GM21737 (cell line): ENCODE results near the gene PBRM1.

Experiments used
- ATAC-seq: cut with Tn5 transposase; IDR thresholded peaks from one replicate; pipeline ENCODE4 v1.9.1; 2021; ENCODE audit warnings: mild to moderate bottlenecking, moderate library complexity; ENCODE audit not compliant: unreplicated experiment

The PBRM1 gene

DNA sequence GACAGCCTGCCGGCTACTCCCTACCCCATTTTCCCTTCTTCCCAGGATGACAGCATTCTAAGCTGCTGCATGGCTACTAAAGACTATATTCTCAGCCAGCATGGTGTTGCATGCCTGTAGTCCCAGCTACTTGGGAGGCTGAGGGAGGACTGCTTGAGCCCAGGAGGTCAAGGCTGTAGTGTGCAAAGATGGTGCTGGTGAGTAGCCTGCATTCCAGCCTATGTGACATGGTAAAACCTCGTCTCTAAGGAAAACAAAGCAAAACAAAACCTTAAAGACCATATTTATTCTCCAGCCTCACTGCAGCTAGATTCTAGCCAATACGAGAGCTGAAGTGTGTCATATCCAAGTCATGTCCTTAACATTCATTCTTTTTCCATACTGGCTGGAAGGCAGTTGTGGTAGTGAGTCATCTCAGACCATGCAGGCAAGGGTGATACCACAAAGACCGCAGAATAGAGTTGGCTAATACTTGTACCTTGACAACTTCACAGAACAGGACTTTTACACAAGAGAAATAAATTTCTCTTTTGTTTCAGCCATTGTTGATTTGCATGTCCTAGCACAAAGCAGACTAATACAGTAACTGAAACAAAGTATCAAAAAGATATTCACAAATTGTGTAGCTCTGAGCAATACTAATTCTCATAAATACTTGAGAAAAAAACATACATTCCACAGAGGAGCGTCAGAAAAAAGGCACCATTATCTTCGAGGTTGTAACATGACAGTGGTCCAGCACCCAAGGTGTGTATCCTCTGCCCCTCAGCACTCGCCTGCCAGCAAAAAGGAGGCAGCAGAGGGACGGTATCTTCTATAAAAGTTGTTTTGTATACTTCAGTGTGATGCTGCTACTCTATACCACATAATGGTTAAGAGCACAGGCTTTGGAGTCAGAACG, 14.8 kb downstream of the PBRM1 start:
- ATAC-seq = no peak

DNA sequence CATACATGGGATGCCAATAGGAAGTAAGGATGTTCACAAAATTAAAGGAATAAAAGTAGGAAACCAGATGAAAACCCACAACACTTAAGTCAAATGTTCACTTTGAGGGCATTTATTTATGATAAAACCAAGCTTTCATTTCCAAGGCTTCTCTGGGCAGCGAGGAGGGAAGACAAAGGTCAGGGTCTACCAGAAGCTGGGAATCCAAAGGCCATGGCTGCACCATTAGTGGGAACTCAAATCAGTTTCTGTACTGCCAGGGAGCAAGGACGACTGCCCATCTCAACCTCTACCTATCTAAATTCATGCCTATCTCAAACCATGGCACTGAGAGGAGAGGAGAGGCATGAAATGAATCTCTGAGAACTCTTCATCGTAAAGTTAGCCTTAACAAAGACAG, 22.6 kb downstream of the PBRM1 start:
- no peak for ATAC-seq

DNA sequence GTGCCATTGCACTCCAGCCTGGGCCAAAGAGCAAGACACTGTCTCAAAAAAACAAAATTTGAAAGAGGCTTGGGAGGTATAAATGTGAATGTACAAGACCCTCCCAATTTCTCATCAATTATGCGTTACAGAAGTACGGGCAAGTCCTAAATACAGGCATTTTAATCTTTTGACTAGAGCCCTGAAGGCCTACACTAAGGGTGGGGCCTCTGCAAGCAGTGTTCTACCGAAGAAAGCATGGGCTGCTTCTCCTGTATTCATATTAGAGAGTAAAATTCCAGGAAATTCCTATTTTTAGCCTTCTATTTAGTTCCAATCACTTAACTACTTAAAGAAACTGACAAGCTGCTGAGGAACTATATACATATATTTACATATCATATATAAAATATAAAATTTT, 25.7 kb downstream of the PBRM1 start:
- no peak for ATAC-seq

DNA sequence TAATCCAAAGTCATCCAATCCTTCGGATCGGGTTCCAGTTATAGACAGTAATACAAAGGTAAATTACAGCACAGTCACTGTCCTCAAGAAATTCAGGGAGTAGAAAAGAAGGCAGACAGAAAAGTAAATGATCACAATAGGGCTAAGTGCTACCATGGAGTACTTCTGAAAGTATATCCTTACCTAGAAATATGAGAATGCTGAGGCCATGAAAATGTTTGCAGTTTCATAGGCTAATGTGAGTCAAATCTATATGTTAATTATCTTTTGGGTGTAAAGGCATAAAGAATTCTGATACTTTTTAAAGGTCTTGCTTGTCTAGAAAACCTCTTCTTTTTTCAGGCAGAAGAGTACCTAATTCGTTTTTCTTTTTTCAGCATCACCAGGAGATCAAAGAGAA, 29.8 kb downstream of the PBRM1 start:
- no peak for ATAC-seq

DNA sequence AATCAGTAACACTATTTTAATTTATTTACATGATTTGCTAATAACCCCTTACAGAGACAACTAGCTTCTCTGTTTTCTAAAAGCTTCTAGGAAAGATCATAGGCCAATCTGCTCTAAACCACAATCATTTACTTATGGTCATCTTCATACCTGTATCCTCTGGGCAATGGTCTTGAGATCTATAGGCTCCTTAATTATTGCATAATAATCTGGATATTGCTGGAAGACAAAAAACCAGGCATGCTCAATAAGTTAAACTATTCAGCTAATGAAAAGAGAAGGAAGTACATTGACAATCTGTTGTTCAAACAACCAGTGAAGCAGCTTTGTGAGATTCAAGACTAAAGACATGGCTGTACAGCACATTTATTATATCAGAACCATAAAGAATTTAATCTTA, 34.1 kb downstream of the PBRM1 start:
- no peak for ATAC-seq

DNA sequence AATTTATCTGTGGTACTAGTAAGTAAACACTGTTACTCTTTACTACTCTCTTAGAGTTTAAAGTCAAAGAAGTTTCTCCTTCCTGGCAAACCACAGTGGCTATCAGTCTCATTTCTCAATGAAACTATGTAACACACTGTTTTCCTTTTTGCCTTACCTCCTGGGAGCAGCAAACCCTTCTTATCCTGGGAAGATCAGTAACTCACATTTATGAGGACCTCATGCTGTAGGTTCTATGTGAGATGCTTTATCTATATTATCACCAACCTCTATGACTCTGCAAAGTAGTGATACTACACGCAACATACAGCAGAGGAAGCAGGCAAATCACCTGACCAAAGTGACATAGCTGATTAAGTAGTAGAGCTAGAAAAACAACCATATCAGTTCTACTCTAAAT, 35.3 kb downstream of the PBRM1 start:
- no peak for ATAC-seq

DNA sequence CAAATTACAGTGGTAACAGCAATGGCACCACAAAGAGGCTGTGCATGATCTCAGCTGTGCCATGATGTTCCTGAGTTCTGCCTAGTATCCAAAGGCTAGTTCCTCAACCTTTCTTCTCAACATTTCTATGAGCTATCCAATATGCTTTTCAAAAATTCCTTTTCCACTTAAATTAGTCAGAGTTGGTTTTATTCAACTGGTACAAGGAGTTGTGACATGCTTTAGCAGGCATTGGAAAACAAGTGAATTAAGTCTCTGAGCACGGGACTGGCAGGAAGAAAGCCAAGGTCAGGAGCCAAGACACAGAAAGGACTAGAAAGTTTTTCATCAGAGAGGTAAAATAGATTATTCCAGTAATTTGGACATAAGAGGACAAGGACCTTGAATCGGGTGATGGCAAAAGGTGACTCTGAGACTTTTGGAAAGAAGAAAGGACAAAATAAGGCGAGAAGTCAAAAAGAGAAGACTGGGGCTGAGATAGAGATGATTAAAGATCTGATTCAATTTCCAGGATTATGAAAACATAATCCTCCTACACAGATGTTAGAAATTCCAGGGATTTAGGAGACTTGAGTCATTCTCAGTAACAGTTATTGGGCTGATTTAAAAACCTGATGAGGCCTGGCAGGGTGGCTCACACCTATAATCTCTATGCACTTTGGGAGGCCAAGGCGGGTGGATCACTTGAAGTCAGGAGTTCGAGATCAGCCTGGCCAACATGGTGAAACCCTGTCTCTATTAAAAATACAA, 36.1 kb downstream of the PBRM1 start:
- ATAC-seq = no peak

DNA sequence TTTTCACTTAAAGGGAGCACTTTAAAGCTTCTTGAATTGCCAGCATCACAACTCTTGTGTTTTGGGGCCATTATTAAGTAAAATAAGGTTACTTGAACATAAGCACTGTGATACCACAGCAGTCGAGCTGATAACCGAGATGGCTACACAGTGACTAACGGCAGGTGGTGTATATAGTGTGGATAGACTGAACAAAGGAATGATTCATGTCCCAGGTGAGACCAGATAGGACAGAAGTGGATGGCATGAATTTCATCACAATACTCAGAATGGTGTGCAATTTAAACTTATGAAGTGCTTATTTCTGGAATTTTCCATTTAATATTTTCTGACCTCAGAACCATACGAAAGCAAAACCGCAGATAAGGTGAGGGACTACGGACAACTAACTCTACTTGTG, 40.2 kb downstream of the PBRM1 start:
- no peak for ATAC-seq

DNA sequence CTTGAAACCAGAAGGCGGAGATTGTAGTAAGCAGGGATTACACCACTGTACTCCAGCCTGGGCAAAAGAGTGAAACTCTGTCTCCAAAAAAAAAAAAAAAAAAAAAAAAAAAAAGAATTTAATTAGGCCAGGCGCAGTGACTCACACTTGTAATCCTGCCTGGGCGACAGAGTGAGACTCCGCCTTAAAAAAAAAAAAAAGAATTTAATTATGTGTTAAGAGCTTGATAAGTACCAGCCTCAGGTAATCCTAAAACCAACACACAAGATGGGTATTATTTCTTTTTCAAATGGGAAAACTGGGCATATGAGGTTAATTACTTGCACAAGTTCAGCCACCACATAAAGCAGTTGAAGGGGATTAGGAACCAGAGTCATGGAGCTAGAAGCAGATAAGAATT, 49.0 kb downstream of the PBRM1 start:
- ATAC-seq = no peak

DNA sequence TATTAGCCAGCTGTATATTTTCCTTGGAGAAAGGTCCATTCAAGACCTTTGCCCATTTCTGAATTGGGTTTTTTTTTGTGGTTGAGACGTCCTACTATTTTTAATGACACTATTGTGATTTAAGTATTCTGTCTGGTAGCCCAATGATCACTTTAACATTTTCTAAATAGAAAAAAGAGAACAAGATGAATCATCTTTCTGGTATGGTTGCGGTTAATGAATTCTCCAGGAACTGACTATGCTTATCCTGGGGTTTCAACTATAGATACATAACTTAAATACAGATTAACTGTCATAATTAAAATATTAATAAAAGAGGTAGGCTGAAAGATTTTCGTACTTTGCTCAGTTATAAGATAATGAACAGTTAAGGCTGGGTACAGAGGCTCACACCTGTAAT, 51.9 kb downstream of the PBRM1 start:
- ATAC-seq = no peak

DNA sequence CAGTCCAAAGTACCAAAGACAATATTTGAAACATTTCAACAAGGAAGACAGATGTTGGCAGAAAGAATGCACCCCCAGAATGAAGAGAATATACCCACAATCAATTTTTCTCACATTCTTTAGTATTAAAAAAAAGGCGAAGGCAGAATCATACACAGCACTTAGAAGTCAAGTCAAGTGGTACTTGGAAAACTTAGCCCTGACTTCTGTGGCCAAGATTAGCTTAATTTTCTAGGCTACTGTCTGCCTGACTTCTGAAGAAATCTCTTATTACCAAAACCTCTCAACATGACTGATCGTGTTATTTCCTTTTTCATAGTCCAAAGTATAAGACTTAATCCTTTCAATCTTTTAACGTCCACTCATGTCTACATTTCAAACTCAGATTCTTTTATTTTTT, 60.7 kb downstream of the PBRM1 start:
- ATAC-seq = no peak

DNA sequence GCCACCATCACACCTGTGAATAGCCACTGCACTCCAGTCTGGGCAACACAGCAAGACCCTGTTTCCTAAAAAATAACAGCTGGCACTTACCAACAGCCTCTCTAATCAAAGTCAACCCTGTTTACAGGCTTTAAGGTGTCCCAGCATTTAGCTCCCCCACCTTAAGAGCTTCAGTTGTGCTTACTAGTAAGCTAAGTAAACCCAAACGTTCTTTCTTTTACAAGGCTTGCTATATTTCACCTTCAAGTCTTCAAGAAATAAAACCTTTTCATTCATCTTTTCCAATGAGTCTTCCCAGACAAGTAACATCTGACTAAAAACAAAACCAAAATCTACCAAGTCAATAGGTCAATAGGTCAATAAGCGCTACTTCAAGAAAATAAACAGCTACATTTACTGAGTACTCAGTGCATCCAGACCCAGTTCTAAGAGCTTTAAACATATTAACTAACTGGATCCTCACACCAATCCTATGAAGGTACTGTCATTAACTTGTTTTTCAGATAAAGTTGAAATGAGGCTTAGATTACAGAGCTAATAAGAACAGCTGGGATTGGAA, 62.4 kb downstream of the PBRM1 start:
- ATAC-seq = no peak

DNA sequence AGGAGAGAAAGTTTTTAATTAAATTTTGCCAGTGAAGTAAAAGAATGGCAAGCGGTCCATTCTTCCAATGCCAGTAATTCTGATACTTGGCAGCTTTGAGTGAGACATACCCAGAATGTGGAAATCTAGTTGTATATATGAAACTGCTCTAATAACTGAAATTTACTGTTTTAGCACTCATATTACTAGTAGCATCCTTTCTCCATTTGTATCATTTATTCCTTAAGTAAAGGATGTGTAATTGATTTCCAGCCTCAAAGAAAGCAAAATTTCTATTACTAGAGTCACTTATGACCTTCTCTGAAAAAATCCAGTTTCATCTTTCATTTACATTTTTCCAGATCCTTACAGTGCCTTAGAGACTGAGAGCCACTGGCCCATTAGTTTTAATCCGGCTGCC, 65.1 kb downstream of the PBRM1 start:
- ATAC-seq = no peak

DNA sequence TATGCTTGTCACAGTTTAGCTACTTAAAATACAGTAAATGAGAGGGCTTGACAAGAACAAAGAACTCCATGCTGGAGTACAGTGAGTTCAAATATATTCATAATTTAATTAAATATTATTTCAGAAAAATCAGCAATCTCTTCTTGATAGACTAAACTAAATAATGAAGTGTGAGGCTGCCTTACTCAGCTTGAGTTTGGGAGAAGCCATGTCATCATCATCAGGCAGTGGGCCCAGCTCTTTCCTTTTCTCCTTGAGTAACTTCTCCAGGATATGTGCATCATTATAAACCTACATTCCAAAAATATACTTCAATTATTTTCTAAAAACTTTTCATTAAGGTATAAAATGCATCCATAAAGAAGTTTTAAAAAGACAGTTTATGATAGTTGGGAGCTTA, 70.5 kb downstream of the PBRM1 start:
- no peak for ATAC-seq

DNA sequence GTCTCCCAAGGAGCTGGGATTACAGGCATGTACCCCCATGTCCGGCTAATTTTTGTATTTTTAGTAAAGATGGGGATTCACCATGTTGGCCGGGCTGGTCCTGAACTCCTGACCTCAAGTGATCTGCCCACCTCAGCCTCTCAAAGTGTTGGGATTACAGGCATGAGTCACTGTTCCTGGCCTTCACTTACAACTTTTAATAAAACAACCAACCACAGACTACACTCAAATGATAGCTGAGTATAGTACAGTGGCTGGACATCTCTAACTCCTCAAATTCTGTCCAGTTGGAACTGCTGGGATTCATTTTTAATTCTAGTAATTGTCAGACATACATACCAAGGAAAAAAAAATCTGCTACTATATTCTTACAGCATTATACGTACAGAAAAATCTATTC, 71.0 kb downstream of the PBRM1 start:
- no peak for ATAC-seq

DNA sequence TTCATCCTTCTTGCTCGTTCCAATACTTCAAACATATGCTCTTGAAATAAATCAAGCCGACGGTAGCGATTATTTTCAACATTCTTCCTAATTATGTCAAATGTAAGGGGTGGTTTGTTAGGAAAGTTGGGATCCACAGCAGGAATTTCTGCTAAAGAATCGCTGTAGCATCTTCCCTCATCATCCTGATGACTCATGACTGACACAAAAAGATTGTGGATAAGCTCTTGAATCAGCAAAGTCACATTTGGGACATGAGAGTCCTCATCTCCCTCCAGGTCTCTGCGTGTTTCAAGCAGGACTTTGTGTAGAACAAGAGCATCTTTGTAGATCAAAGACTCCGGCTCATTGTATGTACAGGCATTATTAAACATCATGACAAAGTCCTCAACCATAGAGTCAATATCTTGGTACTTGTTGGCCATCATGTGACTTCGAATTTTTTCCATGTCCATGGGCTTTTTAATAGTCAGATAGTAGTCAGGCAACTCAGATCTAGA, 76.3 kb downstream of the PBRM1 start:
- ATAC-seq = no peak

DNA sequence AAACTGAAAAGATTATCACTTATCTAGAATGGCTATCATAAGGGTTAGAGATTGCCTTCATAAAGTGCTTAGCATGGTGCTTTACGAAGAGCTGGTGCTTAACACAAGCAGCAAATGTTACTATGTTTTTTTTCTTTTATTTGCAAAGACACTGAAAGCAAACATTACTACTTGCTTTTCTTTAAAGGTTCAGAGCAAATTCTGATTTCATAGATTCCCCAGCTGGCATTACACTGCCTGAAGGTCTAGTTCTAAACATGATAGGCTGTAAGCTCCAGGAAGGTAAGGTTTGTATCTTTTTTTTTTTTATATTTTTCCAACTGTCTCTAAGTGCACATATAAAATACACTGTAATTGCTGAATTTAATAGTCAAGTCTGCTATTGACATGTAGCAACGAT, 77.4 kb downstream of the PBRM1 start:
- ATAC-seq = no peak

DNA sequence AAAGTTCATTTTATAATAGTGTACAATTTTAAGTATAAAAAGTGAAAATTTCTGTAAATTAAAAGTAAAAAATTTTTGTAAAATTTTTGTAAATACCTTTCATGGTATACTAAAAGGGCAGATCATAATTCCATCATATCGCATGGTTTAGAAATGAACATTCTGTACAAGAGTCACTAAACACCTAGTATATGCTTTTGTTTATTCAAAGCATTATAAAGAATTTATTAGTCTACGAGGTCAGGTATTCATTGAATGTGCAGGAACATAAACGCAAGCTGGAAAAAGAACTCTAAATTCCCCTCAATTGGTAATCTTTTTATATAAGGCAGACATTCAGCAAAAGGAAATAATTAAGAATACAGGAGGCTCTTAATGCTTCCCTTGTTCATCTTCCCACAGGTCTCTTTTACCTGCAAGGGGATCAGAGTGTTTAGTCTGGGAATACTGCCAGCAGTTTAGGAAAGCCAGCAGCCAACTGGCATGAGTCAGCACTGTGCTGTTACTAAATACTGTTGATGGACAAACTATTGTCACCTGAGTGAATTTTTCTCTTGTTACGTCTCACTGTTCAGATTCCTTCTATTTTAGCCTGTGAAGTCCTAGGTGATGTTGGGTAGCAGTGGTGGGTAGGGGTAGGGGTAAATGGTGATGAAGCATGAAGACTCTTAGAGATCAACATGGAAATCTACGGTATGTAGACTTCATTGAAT, 79.2 kb downstream of the PBRM1 start:
- ATAC-seq = no peak

DNA sequence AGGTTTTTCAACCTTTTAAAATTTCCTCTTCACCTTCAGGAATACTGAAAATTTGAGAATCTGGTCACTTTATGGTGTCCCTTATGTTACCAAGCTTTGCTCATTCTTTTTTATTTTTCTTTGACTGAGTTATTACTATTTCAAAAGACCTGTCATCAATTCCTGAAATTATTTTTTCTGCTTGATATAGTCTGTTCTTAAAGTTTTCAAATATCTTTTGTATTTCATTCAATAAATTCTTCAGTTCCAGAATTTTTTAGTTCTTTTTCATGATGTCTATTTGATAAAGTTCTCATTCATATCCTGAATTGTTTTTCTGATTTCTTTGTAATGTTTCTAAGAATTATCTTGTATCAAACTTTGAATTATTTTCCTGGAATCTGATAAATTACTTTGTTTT, 85.5 kb downstream of the PBRM1 start:
- ATAC-seq = no peak

DNA sequence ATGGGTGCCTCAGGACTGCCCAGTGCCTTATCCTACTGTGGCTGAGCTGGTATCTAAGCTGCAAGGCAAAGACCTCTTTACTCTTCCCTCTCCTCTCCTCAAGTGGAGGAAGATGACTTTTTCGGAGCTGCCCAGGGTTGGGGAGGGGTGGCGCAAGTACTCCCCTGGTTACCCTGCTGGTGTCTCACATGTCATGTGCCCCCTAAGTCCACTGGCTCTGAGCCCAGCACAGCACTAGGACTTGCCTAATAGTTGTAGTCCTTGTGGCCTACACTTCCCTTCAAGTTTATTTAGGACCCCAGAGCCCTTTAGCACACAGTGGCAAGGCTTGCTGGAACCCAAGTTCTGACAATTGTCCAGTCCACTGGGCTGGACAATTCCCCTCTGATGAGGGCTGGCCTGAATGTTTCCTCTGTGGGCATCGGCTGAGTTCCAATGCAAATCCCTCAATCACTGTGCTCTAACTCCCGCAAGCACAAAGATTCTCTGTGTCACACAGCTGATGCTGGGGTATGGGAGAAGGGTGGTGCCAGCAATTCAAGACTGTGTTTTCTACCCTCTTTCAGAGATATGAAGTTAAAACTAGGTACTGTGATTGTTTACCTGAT, 89.0 kb downstream of the PBRM1 start:
- ATAC-seq = no peak

DNA sequence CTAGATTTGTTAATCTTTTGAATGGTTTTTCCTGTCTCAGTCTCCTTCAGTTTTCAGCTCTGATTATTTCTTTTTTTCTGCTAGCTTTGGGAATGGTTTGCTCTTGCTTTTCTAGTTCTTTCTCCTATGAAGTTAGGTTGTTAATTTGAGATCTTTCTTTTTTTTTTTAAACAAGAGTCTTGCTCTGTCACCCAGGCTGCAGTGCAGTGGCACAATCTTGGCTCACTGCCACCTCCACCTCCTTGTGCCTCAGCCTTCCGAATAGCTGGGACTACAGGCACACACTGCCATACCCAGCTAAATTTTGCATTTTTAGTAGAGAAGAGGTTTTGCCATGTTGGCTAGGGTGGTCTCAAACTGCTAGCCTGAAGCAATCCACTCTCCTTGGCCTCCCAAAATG, 92.6 kb downstream of the PBRM1 start:
- no peak for ATAC-seq
